KMS-11 (cell line): ENCODE results near the gene ITFG1.

Source experiments
- H2AFZ ChIP-seq: fragments of 200-600 bp; sonication (generic); 2 replicates; pipeline ENCODE4 v1.6.1; 2016; ENCODE audit warnings: antibody characterized with exemption, mixed run types, low read depth
- H3K27ac ChIP-seq: fragments of 200-600 bp; sonication (generic); 2 replicates; pipeline ENCODE4 v1.6.1; 2016; ENCODE audit warnings: mild to moderate bottlenecking, mixed run types
- H3K27me3 ChIP-seq: fragments of 200-600 bp; sonication (generic); 2 replicates; pipeline ENCODE4 v1.6.1; 2017; ENCODE audit warnings: mild to moderate bottlenecking, low read depth, mixed run types, moderate library complexity; ENCODE audit not compliant: insufficient read depth
- H3K36me3 ChIP-seq: fragments of 200-600 bp; sonication (generic); 2 replicates; pipeline ENCODE4 v1.6.1; 2017; ENCODE audit warnings: mild to moderate bottlenecking, mixed run types; ENCODE audit not compliant: insufficient read depth
- H3K4me1 ChIP-seq: fragments of 200-600 bp; sonication (generic); 2 replicates; pipeline ENCODE4 v1.6.1; 2016; ENCODE audit warnings: mild to moderate bottlenecking, low read depth, mixed run types; ENCODE audit not compliant: poor library complexity, severe bottlenecking
- H3K4me2 ChIP-seq: fragments of 200-600 bp; sonication (generic); 2 replicates; pipeline ENCODE4 v1.7.0; 2016; ENCODE audit warnings: mild to moderate bottlenecking, mixed run types
- H3K4me3 ChIP-seq: fragments of 200-600 bp; sonication (generic); IDR thresholded peaks from 2 replicates; pipeline ENCODE4 v1.6.1; 2017; ENCODE audit warnings: low read depth, low read length, mixed read lengths; ENCODE audit not compliant: insufficient read depth
- H3K79me2 ChIP-seq: fragments of 200-600 bp; sonication (generic); 2 replicates; pipeline ENCODE4 v1.6.1; 2016; ENCODE audit warnings: low read depth, mixed run types; ENCODE audit not compliant: insufficient read depth
- H3K9ac ChIP-seq: fragments of 200-600 bp; sonication (generic); 2 replicates; pipeline ENCODE4 v1.6.1; 2016; ENCODE audit warnings: mild to moderate bottlenecking, mixed run types
- H4K20me1 ChIP-seq: fragments of 200-600 bp; sonication (generic); 2 replicates; pipeline ENCODE4 v1.6.1; 2016; ENCODE audit warnings: mild to moderate bottlenecking, mixed run types; ENCODE audit not compliant: insufficient read depth
- TF ChIP-seq, protein P1 (sequence below): fragments of 200-600 bp; sonication (generic); conservative IDR thresholded peaks from 2 replicates; pipeline ENCODE4 v1.6.1; 2017; ENCODE audit warnings: low read depth, mild to moderate bottlenecking, antibody characterized with exemption, low read length, moderate library complexity, mixed read lengths

ITFG1 gene

GRCh38 chr16:47136099-47136842 lies 324.6 kb downstream of the ITFG1 start:
- Histone ChIP-seq H3K79me2 (peaks cover 66% of the 10 kb centered on the region), H3K36me3 (no peaks in the 10 kb centered on the region), H3K4me2 (no peak overlapping the region), H3K4me1 (peaks cover 9% of the 10 kb centered on the region), H3K27ac (no peak overlapping the region), H3K27me3 (no peaks in the 10 kb centered on the region), H3K9ac (no peak overlapping the region), H4K20me1 (peaks cover 4% of the 10 kb centered on the region; the same call in 1 of the 2 replicates), H2AFZ (no peak overlapping the region), H3K4me3 (no peak overlapping the region)
- TF ChIP-seq, protein P1, sequence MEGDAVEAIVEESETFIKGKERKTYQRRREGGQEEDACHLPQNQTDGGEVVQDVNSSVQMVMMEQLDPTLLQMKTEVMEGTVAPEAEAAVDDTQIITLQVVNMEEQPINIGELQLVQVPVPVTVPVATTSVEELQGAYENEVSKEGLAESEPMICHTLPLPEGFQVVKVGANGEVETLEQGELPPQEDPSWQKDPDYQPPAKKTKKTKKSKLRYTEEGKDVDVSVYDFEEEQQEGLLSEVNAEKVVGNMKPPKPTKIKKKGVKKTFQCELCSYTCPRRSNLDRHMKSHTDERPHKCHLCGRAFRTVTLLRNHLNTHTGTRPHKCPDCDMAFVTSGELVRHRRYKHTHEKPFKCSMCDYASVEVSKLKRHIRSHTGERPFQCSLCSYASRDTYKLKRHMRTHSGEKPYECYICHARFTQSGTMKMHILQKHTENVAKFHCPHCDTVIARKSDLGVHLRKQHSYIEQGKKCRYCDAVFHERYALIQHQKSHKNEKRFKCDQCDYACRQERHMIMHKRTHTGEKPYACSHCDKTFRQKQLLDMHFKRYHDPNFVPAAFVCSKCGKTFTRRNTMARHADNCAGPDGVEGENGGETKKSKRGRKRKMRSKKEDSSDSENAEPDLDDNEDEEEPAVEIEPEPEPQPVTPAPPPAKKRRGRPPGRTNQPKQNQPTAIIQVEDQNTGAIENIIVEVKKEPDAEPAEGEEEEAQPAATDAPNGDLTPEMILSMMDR = no peak

- Histone ChIP-seq H3K9ac (no peak overlapping the region), H3K4me1 (no peaks in the 10 kb centered on the region), H4K20me1 (0 out of 2 replicates have a peak, but pooled peaks cover 4% of the 10 kb centered on the region), H3K27ac (no peak overlapping the region), H3K79me2 (peaks cover 55% of the 10 kb centered on the region), H3K27me3 (no peaks in the 10 kb centered on the region), H3K36me3 (no peaks in the 10 kb centered on the region), H3K4me2 (no peak overlapping the region), H2AFZ (no peak overlapping the region), H3K4me3 (no peak overlapping the region)
- TF ChIP-seq, protein P1 = no peak
Observed at GRCh38 chr16:47134550-47134949, 326.3 kb downstream of the ITFG1 start.

- H3K9ac ChIP-seq = no peak overlapping the region
- no peak overlapping the region for H3K4me2 ChIP-seq
- TF ChIP-seq, protein P1 = no peak
- no peaks in the 10 kb centered on the region for H3K27me3 ChIP-seq
- H3K79me2 ChIP-seq = peaks cover 44% of the 10 kb centered on the region
- H3K4me1 ChIP-seq = no peaks in the 10 kb centered on the region
- H2AFZ ChIP-seq = no peak overlapping the region
- no peak overlapping the region for H3K4me3 ChIP-seq
- 0 out of 2 replicates have a peak, but pooled peaks cover 4% of the 10 kb centered on the region for H4K20me1 ChIP-seq
- no peak overlapping the region for H3K27ac ChIP-seq
- H3K36me3 ChIP-seq = no peaks in the 10 kb centered on the region
Observed at GRCh38 chr16:47132308-47132707, 328.6 kb downstream of the ITFG1 start.

DNA sequence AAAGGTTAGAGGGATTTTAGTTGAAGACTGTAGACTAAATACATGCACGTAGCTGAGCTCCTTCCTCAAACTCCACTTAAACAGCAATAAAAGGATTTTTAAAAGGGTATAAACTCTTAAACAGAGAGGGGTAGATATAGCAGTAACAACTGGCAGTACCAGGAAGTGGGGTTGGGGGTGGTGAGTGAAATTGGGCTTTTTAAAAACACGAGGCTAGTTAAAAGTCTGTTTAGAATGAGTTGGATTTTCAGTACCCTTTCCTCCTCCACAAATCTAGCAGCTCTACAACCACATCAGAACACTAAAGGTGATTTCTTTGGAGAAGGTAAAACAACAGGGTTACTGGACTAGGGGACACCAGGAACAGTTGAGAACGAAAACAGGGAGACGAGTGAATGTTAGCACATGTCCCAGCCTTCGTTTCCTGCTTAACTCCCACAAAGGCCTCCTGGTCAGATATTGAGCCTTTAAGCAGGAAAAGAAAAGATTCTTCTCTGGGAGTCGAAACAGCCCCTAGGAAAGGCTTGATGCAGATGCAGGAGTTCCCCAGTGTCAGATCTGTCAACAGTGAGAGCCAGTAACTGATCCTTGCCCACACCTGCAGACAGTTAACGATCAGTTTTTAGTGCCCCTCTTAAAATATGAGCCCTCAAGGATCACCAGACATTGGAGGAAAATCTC lies 331.0 kb downstream of the ITFG1 start:
- H3K79me2 ChIP-seq = peaks cover 37% of the 10 kb centered on the region; the same call in 1 of the 2 replicates
- no peak overlapping the region for H3K4me2 ChIP-seq

More for the DNA sequence above, 331.0 kb downstream of the ITFG1 start:
- no peaks in the 10 kb centered on the region for H3K36me3 ChIP-seq
- H4K20me1 ChIP-seq = no peaks in the 10 kb centered on the region
- TF ChIP-seq, protein P1 = no peak
- no peak overlapping the region for H3K27ac ChIP-seq
- H3K4me1 ChIP-seq = no peaks in the 10 kb centered on the region
- H3K4me3 ChIP-seq = no peak overlapping the region
- H3K27me3 ChIP-seq = no peaks in the 10 kb centered on the region
- no peak overlapping the region for H2AFZ ChIP-seq
- H3K9ac ChIP-seq = no peak overlapping the region
